GM19035 (cell line): ENCODE data around the gene ZSWIM8.
"Not testable (repeated sequence)": the region's sequence is repeated elsewhere in the genome, so short reads cannot be mapped to it uniquely, and the experiment has no call there.

Experiments used
- ATAC-seq: cut with Tn5 transposase; IDR thresholded peaks from one replicate; pipeline ENCODE4 v1.9.1; 2021; ENCODE audit not compliant: unreplicated experiment

ZSWIM8 gene

GRCh38 chr10:73785211-73785720, at the start of gene ZSWIM8:
ZSWIM8 (plus strand) TSS chr10:73785606; CDS start chr10:73785879, 273 bp downstream.
- ATAC-seq = peak; percentile 75

DNA sequence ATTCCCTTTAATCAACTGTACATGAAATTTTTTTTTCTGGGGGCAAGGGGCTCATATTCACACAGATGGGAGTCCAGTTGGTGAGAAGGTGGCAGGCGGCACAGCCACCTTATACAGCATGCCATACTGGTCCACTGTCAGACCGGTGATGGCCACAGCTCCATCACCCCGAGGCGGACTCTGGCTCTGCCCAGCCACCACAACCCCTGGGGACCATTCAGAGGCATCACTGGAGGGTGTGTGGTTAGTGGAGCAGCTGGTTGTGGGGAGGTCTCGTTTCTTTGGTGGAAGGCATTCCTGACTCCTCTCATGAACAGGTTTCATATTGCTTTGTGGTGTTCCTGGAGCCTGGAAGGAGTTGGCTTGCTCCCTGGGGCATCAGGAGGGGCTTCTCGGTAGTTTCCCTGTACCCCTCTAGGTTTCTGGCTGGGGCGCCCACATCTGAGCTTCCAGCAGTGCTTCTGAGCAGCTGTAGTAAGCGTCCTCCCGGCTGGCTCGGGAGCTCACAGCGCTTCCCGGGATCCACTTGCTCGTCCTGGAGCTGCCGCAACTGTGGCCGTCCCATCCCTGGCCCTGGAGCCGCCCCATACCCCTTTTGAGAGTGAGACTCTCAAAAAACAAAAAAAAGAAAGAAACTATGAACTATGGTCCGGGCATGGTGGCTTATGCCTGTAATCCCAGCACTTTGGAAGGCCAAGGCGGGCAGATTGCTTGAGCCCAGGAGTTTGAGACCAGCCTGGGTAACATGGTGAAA, 44.7 kb upstream of the ZSWIM8 start:
- not testable (repeated sequence) for ATAC-seq

DNA sequence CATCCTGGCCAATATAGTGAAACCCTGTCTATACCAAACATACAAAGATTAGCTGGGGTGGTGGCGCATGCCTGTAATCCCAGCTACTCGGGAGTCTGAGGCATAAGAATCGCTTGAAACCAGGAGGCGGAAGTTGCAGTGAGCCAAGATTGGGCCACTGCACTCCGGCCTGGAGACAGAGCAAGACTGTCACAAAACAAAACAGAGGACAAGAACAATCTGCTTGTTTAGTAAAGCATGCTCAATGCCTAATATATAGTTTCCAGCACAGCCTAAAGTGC, 43.0 kb upstream of the ZSWIM8 start:
- no peak for ATAC-seq

GRCh38 chr10:73743327-73743904, 42.0 kb upstream of the ZSWIM8 start:
- no peak for ATAC-seq

DNA sequence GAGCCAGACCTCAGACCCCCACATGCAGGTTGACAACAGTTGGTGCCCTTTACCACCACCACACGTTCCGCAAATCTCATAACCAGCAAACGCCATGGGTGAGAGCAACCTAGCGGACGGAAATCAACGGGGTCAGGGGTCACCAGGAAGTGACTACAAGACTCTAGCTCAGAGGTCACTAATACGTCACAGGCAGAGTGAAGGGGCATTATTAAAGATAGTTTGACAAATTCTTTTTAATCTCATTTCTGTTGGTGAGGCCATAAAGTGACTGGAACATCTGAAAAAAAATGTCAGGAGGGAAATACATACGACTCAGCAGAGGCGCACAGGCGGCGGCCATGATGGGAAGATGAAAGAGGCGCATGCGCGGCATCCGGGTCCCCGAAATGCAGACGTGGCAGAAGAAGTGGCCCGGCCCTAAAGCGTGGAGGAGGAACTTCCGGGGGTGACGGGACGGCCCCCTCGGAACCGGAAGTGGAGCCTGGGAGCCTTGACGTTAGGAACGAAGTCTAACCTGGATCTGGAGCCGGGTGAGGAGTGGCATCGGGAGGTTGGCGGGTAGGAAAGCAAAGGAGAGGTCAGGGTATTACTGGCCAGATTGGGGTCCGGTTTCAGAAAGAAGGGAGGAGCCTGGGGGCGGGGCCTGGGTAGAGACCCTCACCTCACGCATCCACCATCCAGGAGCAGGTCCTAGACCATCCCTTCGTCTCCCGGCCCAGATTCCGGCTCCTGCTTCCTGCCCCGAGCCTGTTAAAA, 41.3 kb upstream of the ZSWIM8 start, which contains the start of gene SEC24C:
SEC24C (plus strand) TSS at position 468 of the 759 bp plus-strand sequence. CDS start 2,461 bp downstream, outside the sequence.
- ATAC-seq = peak; percentile 90

GRCh38 chr10:73744664-73744975, 40.8 kb upstream of the ZSWIM8 start:
- peak; percentile 37 for ATAC-seq

GRCh38 chr10:73746721-73747120, 38.7 kb upstream of the ZSWIM8 start:
- no peak for ATAC-seq

DNA sequence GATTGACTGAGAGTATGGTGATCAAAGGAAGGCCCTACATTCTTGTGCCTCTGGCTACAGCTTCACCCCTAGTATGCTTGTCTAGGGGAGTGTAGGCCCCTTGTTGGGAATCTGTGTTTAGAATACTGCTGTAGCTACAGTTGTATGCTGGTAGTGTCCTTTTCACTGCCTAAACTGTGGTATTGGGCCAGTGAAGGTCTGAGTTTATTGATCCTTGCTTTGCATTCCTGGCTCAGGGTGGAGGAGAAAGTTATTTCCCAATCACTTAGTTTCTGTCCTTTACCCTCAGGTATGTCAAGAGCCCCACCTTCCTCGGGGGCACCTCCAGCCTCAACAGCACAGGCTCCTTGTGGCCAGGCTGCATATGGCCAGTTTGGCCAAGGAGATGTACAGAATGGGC, 34.6 kb upstream of the ZSWIM8 start:
- ATAC-seq = no peak

DNA sequence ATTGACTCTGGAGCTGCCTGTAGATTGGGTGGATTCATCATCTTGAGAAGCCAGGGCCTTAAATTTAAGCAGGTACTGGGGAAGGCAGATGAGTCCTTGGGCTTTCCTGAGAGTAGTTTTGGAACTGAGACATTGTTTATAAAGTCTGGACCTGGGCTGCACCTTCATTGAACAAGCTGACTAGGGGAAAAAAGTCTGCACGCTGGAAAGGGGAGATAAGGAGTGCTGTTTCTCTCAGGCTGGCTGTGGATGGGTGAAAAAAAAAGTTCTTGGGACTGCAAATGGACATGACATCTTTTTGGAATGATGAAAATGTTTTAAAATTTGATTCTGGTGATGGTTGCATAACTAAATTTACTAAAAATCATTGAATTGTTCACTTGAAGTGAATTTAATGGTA, 29.2 kb upstream of the ZSWIM8 start:
- no peak for ATAC-seq

DNA sequence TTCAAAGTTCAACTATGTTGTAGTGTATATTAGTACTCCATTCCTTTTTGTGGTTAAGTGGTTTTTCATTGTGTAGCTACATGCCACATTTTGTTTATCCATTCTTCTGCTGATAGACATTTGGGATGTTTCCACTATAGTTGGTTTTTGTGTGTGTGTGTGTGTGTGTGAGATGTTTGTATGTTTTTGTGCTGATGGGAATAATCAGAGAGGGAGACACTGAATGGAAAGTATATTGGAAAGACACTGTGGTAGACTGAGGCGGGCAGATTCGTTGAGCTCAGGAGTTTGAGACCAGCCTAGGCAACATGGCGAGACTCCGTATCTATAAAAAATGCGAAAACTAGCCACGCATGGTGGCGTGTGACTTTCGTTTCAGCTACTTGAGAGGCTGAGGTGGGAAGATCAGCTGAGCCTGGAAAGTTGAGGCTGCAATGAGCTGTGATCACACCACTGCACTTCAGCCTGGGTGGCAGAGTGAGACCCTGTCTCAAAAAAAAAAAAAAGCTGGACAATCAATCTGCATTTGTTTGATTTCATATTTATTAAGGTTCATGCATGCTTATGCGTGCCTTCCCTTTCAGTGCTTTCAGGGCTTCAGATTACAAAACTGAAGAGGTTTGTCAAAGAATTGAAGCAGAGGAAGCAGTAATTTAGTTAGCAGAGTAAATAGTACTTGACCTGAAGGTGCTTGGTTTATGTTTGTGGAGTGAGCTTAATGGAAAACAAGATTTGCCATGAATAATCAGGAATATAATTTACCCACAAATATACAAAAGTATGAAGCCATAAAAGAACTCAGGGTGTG, 26.5 kb upstream of the ZSWIM8 start:
- ATAC-seq = no peak

- ATAC-seq = no peak
These were observed 25.8 kb upstream of the ZSWIM8 start for GRCh38 chr10:73759512-73760115.

DNA sequence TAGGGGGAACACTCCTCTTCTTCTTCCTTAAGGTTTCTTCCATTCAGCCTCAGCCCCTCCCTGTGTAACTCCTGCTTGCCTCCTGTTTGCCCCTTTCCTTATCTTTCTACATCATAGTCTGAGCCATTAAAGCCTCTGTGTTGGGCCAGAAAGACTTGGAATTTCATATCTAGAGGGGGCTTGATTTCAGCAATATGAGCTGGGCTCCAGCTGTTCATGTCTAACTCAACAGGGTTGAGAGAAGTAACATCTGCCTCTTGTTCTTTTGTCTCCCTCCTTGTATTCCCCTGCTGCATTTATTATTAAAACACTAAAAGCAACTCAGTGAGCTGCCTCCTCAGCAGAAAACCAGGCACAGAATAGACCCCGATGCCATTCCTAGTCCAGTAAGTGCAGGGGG, 23.6 kb upstream of the ZSWIM8 start:
- no peak for ATAC-seq

DNA sequence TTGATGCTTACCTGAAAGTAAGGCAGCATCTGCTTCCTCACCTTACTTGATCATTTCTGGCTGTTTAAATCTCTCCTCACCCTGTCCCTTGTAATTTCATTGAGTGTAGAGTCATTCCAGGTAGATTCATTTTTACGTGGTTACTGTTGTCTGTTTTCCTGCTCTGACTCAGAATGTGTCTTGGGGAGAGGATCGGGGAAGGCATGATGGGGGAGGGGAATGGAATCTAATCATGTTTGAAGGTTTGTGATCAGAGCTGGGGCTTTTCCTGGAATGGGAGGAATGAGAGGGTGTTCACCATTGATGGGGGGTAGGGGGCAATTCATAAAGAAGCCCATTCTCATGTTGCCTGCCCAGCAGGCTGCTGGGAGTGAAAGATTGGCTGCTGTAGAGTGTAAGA, 22.5 kb upstream of the ZSWIM8 start:
- no peak for ATAC-seq

GRCh38 chr10:73763343-73763742, 22.1 kb upstream of the ZSWIM8 start:
- ATAC-seq = no peak

DNA sequence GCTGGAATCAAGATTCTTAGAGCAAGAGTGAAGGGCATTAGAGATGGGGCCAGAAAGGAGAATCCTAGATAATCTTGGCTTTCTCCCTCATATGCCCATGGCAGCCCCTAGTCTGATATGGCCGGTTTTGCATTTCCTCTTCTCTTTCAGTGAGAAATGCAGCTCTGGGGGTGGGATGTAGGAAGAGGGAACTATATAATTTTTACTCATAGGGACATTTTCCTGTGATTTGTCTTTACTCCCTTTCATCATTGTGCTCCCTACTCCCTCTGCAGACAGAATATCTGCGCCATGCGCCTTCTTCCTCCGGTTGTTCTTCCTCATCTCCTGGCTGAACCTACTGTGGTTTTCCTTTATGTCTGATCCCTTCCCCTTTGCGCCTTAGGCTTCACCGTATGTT, 20.3 kb upstream of the ZSWIM8 start:
- no peak for ATAC-seq

DNA sequence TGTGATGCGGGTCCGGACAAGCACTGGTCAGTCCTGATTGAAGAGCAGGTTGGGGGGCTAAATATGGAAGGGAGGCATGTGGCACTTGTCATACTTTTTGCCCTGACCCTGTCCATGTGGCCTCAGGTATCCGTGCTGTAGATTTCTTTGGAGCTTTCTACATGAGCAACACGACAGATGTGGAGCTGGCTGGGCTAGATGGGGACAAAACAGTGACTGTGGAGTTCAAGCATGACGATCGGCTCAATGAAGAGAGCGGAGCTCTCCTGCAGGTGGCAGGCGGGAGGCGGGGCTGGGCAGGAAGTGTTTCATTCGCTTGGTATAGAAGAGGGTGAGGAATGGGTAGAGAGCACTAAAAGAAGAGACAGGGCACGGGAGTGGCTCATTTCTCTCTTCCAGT, 16.5 kb upstream of the ZSWIM8 start:
- ATAC-seq = no peak

DNA sequence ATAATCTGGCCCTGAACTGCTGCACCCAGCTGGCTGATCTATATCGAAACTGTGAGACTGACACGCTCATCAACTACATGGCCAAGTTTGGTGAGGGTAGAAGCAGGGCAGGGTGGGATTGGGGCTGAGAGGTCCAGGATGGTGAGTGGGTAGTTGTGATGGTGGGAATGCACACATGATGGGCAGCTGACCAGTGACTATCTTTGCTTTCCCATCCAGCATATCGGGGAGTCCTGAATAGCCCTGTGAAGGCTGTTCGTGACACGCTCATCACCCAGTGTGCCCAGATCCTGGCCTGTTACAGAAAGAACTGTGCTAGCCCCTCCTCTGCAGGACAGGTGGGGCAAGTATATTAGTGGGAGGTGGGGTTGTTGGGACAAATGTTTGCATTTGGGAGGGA, 16.0 kb upstream of the ZSWIM8 start:
- no peak for ATAC-seq

DNA sequence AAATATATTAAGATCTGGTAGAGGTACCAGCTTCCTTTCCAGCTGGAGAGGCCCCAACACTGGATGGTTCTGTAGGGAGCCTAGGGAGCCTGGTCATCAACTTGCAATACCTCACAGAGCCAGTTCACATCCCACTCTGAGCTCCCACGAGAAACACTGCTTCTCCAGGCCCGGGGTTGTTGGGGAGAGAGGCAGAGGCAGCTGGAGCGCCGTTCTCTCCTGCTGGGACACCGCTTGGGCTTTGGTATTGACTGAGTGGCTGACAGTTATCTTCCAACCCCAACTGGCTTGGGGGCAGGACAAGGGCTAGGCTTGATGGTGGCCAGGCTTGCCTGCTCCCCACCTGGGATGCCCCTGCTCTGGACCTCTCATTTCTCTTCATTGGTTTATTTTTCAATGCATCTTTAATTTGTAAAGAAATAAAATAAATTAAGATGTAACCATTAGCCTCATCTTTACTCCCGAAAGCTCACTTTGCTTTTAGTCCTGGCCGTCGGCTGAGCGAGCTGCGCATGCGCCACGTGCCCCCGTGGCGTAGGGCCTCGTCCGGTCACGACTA, 13.6 kb upstream of the ZSWIM8 start:
- ATAC-seq = peak; percentile 51

GRCh38 chr10:73772281-73773151, 12.9 kb upstream of the ZSWIM8 start:
- peak; percentile 59 for ATAC-seq
